SK-N-SH (cell line): Measurements from ENCODE around the gene NIPAL3. TPM values are rescaled to one million over a fixed set of nuclear protein-coding genes. Genes with fewer than 3 reads are reported as not detected.

Experiments
- CTCF ChIA-PET: fragments of 300-600, 350-600 bp; formaldehyde crosslinking; extraction: SDS; loops from one replicate; lab custom pipeline; 2021; lab: Yijun Ruan, JAX
- POLR2A ChIA-PET: fragments of 350-600 bp; sonication (Branson Sonifier 250); formaldehyde crosslinking; extraction: SDS; loops from one replicate; lab custom pipeline; 2020; ENCODE audit warnings: antibody characterized with exemption, inconsistent platforms; lab: Yijun Ruan, JAX
- DNase-seq: peaks from one replicate; pipeline ENCODE4 v3.0.0; 2012
- H2AFZ ChIP-seq: fragments of 200-600 bp; sonication (generic); 2 replicates; pipeline ENCODE4 v1.8.1; 2016; ENCODE audit warnings: antibody characterized with exemption, mild to moderate bottlenecking, low read depth
- H3F3A ChIP-seq: fragments of 200-600 bp; sonication (generic); replicated peaks from 2 replicates; pipeline ENCODE3; 2016; ENCODE audit warnings: antibody characterized with exemption, mild to moderate bottlenecking; ENCODE audit not compliant: insufficient read depth
- H3K27ac ChIP-seq, 2 experiments: fragments of 200-500 bp in 1 of 2; fragments of 200-600 bp in 1 of 2; sonication (Bioruptor generic) in 1 of 2; sonication (generic), shearing (Covaris generic) in 1 of 2; 2 replicates each; pipeline versions ENCODE4 v1.5.1 to v1.6.1; 2014 to 2016; ENCODE audit warnings: low read depth in 2 of 2, inconsistent platforms in 1 of 2, low read length in 1 of 2, mild to moderate bottlenecking in 1 of 2, mixed read lengths in 1 of 2
- H3K27me3 ChIP-seq: fragments of 200-600 bp; sonication (generic), shearing (Covaris generic); 2 replicates; pipeline ENCODE4 v1.6.1; 2016; ENCODE audit warnings: mixed run types; ENCODE audit not compliant: insufficient read depth
- H3K36me3 ChIP-seq, 2 experiments: fragments of 200-500 bp in 1 of 2; fragments of 200-600 bp in 1 of 2; sonication (Bioruptor generic) in 1 of 2; sonication (generic) in 1 of 2; replicated peaks in 1 of 2; 2 replicates each; pipeline versions ENCODE3 to v1.5.1; 2014 to 2016; ENCODE audit warnings: low read length in 1 of 2, mild to moderate bottlenecking in 1 of 2; ENCODE audit not compliant: insufficient read depth in 2 of 2, control insufficient read depth in 1 of 2
- H3K4me1 ChIP-seq, 2 experiments: fragments of 200-500 bp in 1 of 2; fragments of 200-600 bp in 1 of 2; sonication (Bioruptor generic) in 1 of 2; sonication (generic), shearing (Covaris generic) in 1 of 2; 2 replicates each; pipeline versions ENCODE4 v1.5.1 to v1.6.1; 2014 to 2016; ENCODE audit warnings: low read depth in 1 of 2, low read length in 1 of 2, mixed run types in 1 of 2; ENCODE audit not compliant: insufficient read depth in 2 of 2, control insufficient read depth in 1 of 2
- H3K4me2 ChIP-seq: fragments of 200-600 bp; sonication (generic), shearing (Covaris generic); 2 replicates; pipeline ENCODE4 v1.6.1; 2017; ENCODE audit warnings: mixed run types
- H3K4me3 ChIP-seq, 2 experiments: fragments of 200-500 bp in 1 of 2; fragments of 200-600 bp in 1 of 2; sonication (Bioruptor generic) in 1 of 2; sonication (generic), shearing (Covaris generic) in 1 of 2; 2 replicates each; pipeline versions ENCODE4 v1.5.1 to v1.8.1; 2014 to 2016; ENCODE audit warnings: low read depth in 2 of 2, inconsistent platforms in 1 of 2, low read length in 1 of 2, mild to moderate bottlenecking in 1 of 2, mixed read lengths in 1 of 2, moderate library complexity in 1 of 2
- H3K79me2 ChIP-seq: fragments of 200-600 bp; sonication (generic); 2 replicates; pipeline ENCODE4 v1.8.1; 2017; ENCODE audit warnings: mild to moderate bottlenecking; ENCODE audit not compliant: insufficient read depth
- H3K9ac ChIP-seq: fragments of 200-600 bp; sonication (generic); 2 replicates; pipeline ENCODE4 v1.6.1; 2017; ENCODE audit warnings: mixed run types
- H3K9me2 ChIP-seq: fragments of 200-600 bp; sonication (generic); 2 replicates; pipeline ENCODE4 v1.6.1; 2017; ENCODE audit warnings: mixed run types
- H3K9me3 ChIP-seq: fragments of 200-600 bp; sonication (generic); 2 replicates; pipeline ENCODE4 v1.6.1; 2017; ENCODE audit warnings: mixed run types, mild to moderate bottlenecking, moderate library complexity
- H4K20me1 ChIP-seq: fragments of 200-600 bp; sonication (generic); 2 replicates; pipeline ENCODE4 v1.6.1; 2017; ENCODE audit warnings: mild to moderate bottlenecking, mixed run types; ENCODE audit not compliant: insufficient read depth
- ELF1 ChIP-seq: IDR thresholded peaks from 2 replicates; pipeline ENCODE4 v1.4.0; 2012
- FOXJ3 ChIP-seq: sonication (generic); formaldehyde crosslinking; IDR thresholded peaks from 2 replicates; pipeline ENCODE4 v1.5.1; 2020; ENCODE audit warnings: mild to moderate bottlenecking, missing genetic modification reagents
- MEF2A ChIP-seq: IDR thresholded peaks from 2 replicates; pipeline ENCODE4 v1.4.0; 2012; ENCODE audit warnings: low read depth, borderline replicate concordance
- MXI1 ChIP-seq: IDR thresholded peaks from 2 replicates; pipeline ENCODE4 v1.6.1; 2012; ENCODE audit warnings: mild to moderate bottlenecking, low read depth, low read length, improper control_type of control experiment
- POLR2AphosphoS5 ChIP-seq: IDR thresholded peaks from 2 replicates; pipeline ENCODE4 v1.6.1; 2012; ENCODE audit warnings: low read depth, low read length
- RAD21 ChIP-seq: IDR thresholded peaks from 2 replicates; pipeline ENCODE4 v1.6.1; 2012; ENCODE audit warnings: mild to moderate bottlenecking, low read length
- RXRA ChIP-seq: IDR thresholded peaks from 2 replicates; pipeline ENCODE4 v1.4.0; 2012; ENCODE audit warnings: low read depth, mild to moderate bottlenecking, borderline replicate concordance
- SMC3 ChIP-seq: IDR thresholded peaks from 2 replicates; pipeline ENCODE4 v1.6.1; 2012; ENCODE audit warnings: low read depth, low read length, improper control_type of control experiment
- TAF1 ChIP-seq: IDR thresholded peaks from 2 replicates; pipeline ENCODE4 v1.6.1; 2012; ENCODE audit warnings: low read depth, mild to moderate bottlenecking, low read length, moderate library complexity, borderline replicate concordance
- TCF12 ChIP-seq: IDR thresholded peaks from 2 replicates; pipeline ENCODE4 v1.4.0; 2012
- TEAD4 ChIP-seq: IDR thresholded peaks from 2 replicates; pipeline ENCODE4 v1.4.0; 2012; ENCODE audit warnings: mild to moderate bottlenecking, borderline replicate concordance; ENCODE audit not compliant: insufficient read depth
- USF2 ChIP-seq: fragments of 150-350 bp; IDR thresholded peaks from 2 replicates; pipeline ENCODE4 v1.6.1; 2017; ENCODE audit warnings: antibody characterized with exemption, low read length, low read depth, borderline replicate concordance
- WGBS: methylation state at CpG from one replicate; pipeline ENCODE4 v1.1.6; 2017; ENCODE audit warnings: low lambda C conversion rate; 5-methylcytosine and 5-hydroxymethylcytosine counted together
- polyA plus RNA-seq, 3 experiments: library from polyadenylated mRNA; depleted of rRNA; stranded (reverse); fragments of >200 nt; gene quantifications; 2 replicates each; pipeline ENCODE4 v1.2.3, GENCODE V29; 2012
- TF ChIP-seq, protein P1 (sequence below): IDR thresholded peaks from 2 replicates; pipeline ENCODE4 v1.4.0; 2012; ENCODE audit warnings: low read depth, borderline replicate concordance
- TF ChIP-seq, protein P2 (sequence below): IDR thresholded peaks from 2 replicates; pipeline ENCODE4 v1.4.0; 2012; ENCODE audit warnings: low read depth, borderline replicate concordance
- TF ChIP-seq, protein P3 (sequence below): fragments of 150-350 bp; IDR thresholded peaks from 2 replicates; pipeline ENCODE4 v1.6.1; 2016; ENCODE audit warnings: mild to moderate bottlenecking, low read depth, low read length

NIPAL3 gene
- polyA plus RNA-seq, 1 of the 3 experiments (the other 2 are of a cell fraction) = 20.3 TPM

- H3K36me3 ChIP-seq = peaks cover 0 to 5% of the 10 kb centered on the region in 2 experiments
- H3K27me3 ChIP-seq = no peaks in the 10 kb centered on the region
- peak overlapping the region; percentile 82 for H3K9ac ChIP-seq
- no peaks in the 10 kb centered on the region for H4K20me1 ChIP-seq
- H2AFZ ChIP-seq = peak overlapping the region; percentile 71
- peak overlapping the region; percentile 86 for H3K4me2 ChIP-seq
- 26% methylated on average over 10 of the region's 39 CpGs for WGBS
- H3K9me2 ChIP-seq = no peaks in the 10 kb centered on the region
- POLR2A ChIA-PET = interaction anchor here (0.5 to 0.6 kb wide), 2 partner anchors 324 to 645 kb away, joined by 3 read pairs; no protein-coding TSS in a partner anchor
- H3F3A ChIP-seq = peaks cover 4% of the 10 kb centered on the region
- no peak for TF ChIP-seq POLR2AphosphoS5
- no peak for TF ChIP-seq MEF2A
- no peak for TF ChIP-seq ELF1
- TF ChIP-seq SMC3 = no peak
- no peak for TF ChIP-seq FOXJ3
- TF ChIP-seq MXI1 = no peak; the same call in 1 of the 2 replicates
- TF ChIP-seq, protein P1, sequence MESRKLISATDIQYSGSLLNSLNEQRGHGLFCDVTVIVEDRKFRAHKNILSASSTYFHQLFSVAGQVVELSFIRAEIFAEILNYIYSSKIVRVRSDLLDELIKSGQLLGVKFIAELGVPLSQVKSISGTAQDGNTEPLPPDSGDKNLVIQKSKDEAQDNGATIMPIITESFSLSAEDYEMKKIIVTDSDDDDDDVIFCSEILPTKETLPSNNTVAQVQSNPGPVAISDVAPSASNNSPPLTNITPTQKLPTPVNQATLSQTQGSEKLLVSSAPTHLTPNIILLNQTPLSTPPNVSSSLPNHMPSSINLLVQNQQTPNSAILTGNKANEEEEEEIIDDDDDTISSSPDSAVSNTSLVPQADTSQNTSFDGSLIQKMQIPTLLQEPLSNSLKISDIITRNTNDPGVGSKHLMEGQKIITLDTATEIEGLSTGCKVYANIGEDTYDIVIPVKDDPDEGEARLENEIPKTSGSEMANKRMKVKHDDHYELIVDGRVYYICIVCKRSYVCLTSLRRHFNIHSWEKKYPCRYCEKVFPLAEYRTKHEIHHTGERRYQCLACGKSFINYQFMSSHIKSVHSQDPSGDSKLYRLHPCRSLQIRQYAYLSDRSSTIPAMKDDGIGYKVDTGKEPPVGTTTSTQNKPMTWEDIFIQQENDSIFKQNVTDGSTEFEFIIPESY = no peak
- TF ChIP-seq, protein P2, sequence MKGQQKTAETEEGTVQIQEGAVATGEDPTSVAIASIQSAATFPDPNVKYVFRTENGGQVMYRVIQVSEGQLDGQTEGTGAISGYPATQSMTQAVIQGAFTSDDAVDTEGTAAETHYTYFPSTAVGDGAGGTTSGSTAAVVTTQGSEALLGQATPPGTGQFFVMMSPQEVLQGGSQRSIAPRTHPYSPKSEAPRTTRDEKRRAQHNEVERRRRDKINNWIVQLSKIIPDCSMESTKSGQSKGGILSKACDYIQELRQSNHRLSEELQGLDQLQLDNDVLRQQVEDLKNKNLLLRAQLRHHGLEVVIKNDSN = no peak
- TF ChIP-seq TEAD4 = no peak
- TF ChIP-seq TCF12 = no peak
- TF ChIP-seq RAD21 = no peak
- TF ChIP-seq USF2 = no peak
- TF ChIP-seq, protein P3, sequence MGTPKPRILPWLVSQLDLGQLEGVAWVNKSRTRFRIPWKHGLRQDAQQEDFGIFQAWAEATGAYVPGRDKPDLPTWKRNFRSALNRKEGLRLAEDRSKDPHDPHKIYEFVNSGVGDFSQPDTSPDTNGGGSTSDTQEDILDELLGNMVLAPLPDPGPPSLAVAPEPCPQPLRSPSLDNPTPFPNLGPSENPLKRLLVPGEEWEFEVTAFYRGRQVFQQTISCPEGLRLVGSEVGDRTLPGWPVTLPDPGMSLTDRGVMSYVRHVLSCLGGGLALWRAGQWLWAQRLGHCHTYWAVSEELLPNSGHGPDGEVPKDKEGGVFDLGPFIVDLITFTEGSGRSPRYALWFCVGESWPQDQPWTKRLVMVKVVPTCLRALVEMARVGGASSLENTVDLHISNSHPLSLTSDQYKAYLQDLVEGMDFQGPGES = no peak
- TF ChIP-seq RXRA = no peak
- no peak for TF ChIP-seq TAF1
- H3K27ac ChIP-seq = peak overlapping the region; percentile 62 to 74
- peaks cover 0 to 7% of the 10 kb centered on the region in 2 experiments; a peak in 1 of 4 replicates for H3K4me1 ChIP-seq
- CTCF ChIA-PET = interaction anchor here (1.0 to 3.1 kb wide), 5 partner anchors 11 to 302 kb away, joined by 3 to 12 read pairs (median 6); partner anchors contain the start of gene NIPAL3
- DNase-seq = no peak
- no peaks in the 10 kb centered on the region for H3K9me3 ChIP-seq
- peaks cover 27% of the 10 kb centered on the region for H3K79me2 ChIP-seq
- H3K4me3 ChIP-seq = peak overlapping the region; percentile 78 to 82
Observed at GRCh38 chr1:24502065-24502708, 86.6 kb downstream of the NIPAL3 start.
